GM12878 (cell line): ENCODE results near the gene MAP4K1.

ENCODE experiments used
- CTCF ChIP-seq, 3 experiments: IDR thresholded peaks in 2 of 3; conservative IDR thresholded peaks in 1 of 3; 2 replicates each; pipeline ENCODE4 v1.5.1; 2011; ENCODE audit warnings: low read depth in 3 of 3, low read length in 3 of 3, mild to moderate bottlenecking in 3 of 3, control low read depth in 2 of 3, moderate library complexity in 2 of 3, inconsistent platforms in 1 of 3, mixed read lengths in 1 of 3; ENCODE audit not compliant: control insufficient read depth in 2 of 3, insufficient read depth in 1 of 3; ENCODE audit errors: extremely low read depth in 1 of 3
- DPF2 ChIP-seq: fragments of 450-650 bp; IDR thresholded peaks from 2 replicates; pipeline ENCODE4 v1.6.1; 2017; ENCODE audit warnings: mild to moderate bottlenecking
- EP300 ChIP-seq, 2 experiments: fragments of 150-350 bp in 1 of 2; IDR thresholded peaks; 2 replicates each; pipeline ENCODE4 v1.6.1; 2011 to 2012; ENCODE audit warnings: low read depth in 2 of 2, low read length in 2 of 2, borderline replicate concordance in 1 of 2, improper control_type of control experiment in 1 of 2, inconsistent platforms in 1 of 2; ENCODE audit not compliant: control insufficient read depth in 1 of 2
- EZH2 ChIP-seq: IDR thresholded peaks from 2 replicates; pipeline ENCODE4 v1.6.1; 2012; ENCODE audit warnings: low read depth, mild to moderate bottlenecking, control low read depth, inconsistent platforms, low read length, borderline replicate concordance; ENCODE audit not compliant: control insufficient read depth
- FOS ChIP-seq: IDR thresholded peaks from 3 replicates; pipeline ENCODE4 v1.6.1; 2011; ENCODE audit warnings: borderline replicate concordance; ENCODE audit not compliant: insufficient read length; ENCODE audit errors: extremely low read depth
- HSF1 ChIP-seq: fragments of 150-350 bp; IDR thresholded peaks from 2 replicates; pipeline ENCODE4 v1.6.1; 2014; ENCODE audit warnings: mild to moderate bottlenecking, low read depth, low read length
- MAX ChIP-seq: IDR thresholded peaks from 2 replicates; pipeline ENCODE4 v1.6.1; 2012; ENCODE audit warnings: low read depth, low read length, improper control_type of control experiment
- MYC ChIP-seq: IDR thresholded peaks from 2 replicates; pipeline ENCODE4 v1.6.1; 2011; ENCODE audit warnings: mild to moderate bottlenecking, low read length, moderate library complexity, inconsistent platforms; ENCODE audit not compliant: insufficient read depth, insufficient replicate concordance, insufficient read length, severe bottlenecking
- POLR2A ChIP-seq: IDR thresholded peaks from 2 replicates; pipeline ENCODE4 v1.6.1; 2011; ENCODE audit warnings: low read depth, mild to moderate bottlenecking, low read length
- REST ChIP-seq: IDR thresholded peaks from 2 replicates; pipeline ENCODE4 v1.6.1; 2012; ENCODE audit warnings: mild to moderate bottlenecking, low read depth, low read length
- SIX5 ChIP-seq: IDR thresholded peaks from 2 replicates; pipeline ENCODE4 v1.6.1; 2011; ENCODE audit warnings: mild to moderate bottlenecking, low read depth, low read length, moderate library complexity; ENCODE audit not compliant: severe bottlenecking
- ZBTB33 ChIP-seq: fragments of 450-650 bp; IDR thresholded peaks from 2 replicates; pipeline ENCODE4 v1.6.1; 2017; ENCODE audit warnings: mild to moderate bottlenecking

- TF ChIP-seq DPF2 (no peak), MYC (no peak), CTCF (IDR thresholded peaks at IDR 0.05 in 2 of 3, conservative IDR thresholded peaks at IDR 0.05 in 1 of 3; ENCODE audit: control insufficient read depth in 2 of 3, extremely low read depth in 1 of 3, insufficient read depth in 1 of 3, low read depth in 3 of 3, low read length in 3 of 3) (no peak), FOS (no peak), REST (no peak), ZBTB33 (no peak), MAX (no peak), EZH2 (no peak), HSF1 (no peak), EP300 (IDR thresholded peaks at IDR 0.05; ENCODE audit: borderline replicate concordance in 1 of 2, control insufficient read depth in 1 of 2, low read depth in 2 of 2, low read length in 2 of 2) (no peak), SIX5 (no peak), POLR2A (no peak)
Observed at GRCh38 chr19:38614289-38614688, 3.5 kb downstream of the MAP4K1 start.
